Spleen (tissue), 11 donors: Measurements from ENCODE around the gene GALNT12. TPM values are rescaled to one million over a fixed set of nuclear protein-coding genes. Genes with fewer than 3 reads are reported as not detected.

ENCODE experiments used
- DNase-seq: peaks from one replicate; pipeline ENCODE4 v3.0.0-alpha.2; 2020
- H3K27ac ChIP-seq, 8 donors: fragments of 200-600 bp; sonication (generic) in 7 of 8; 1 replicate in 4 of 8; 2 replicates in 4 of 8; pipeline versions ENCODE4 v1.5.0 to v1.8.0; 2016 to 2021; ENCODE audit warnings: inconsistent platforms in 4 of 8, mild to moderate bottlenecking in 4 of 8, moderate library complexity in 1 of 8
- H3K27me3 ChIP-seq, 7 donors: fragments of 200-600 bp; sonication (generic) in 6 of 7; replicated peaks in 1 of 7; 1 replicate in 4 of 7; 2 replicates in 3 of 7; pipeline versions ENCODE4 v1.5.0 to v1.8.0; 2016 to 2021; ENCODE audit warnings: inconsistent platforms in 3 of 7, mild to moderate bottlenecking in 1 of 7
- H3K36me3 ChIP-seq, 6 donors: fragments of 200-600 bp; sonication (generic) in 5 of 6; 1 replicate in 4 of 6; 2 replicates in 2 of 6; pipeline versions ENCODE4 v1.5.0 to v1.8.0; 2016 to 2021; ENCODE audit warnings: inconsistent platforms in 2 of 6
- H3K4me1 ChIP-seq, 6 donors: fragments of 200-600 bp; sonication (generic) in 5 of 6; 1 replicate in 3 of 6; 2 replicates in 3 of 6; pipeline versions ENCODE4 v1.5.0 to v1.8.0; 2016 to 2021; ENCODE audit warnings: inconsistent platforms in 3 of 6
- H3K4me3 ChIP-seq, 8 donors: fragments of 200-600 bp; sonication (generic) in 7 of 8; 1 replicate in 4 of 8; 2 replicates in 4 of 8; pipeline versions ENCODE4 v1.5.0 to v1.8.0; 2016 to 2021; ENCODE audit warnings: inconsistent platforms in 4 of 8, mild to moderate bottlenecking in 4 of 8, moderate library complexity in 2 of 8
- H3K9me3 ChIP-seq, 8 donors: fragments of 200-600 bp; sonication (generic) in 7 of 8; 1 replicate in 4 of 8; 2 replicates in 4 of 8; pipeline versions ENCODE4 v1.5.0 to v1.8.0; 2016 to 2021; ENCODE audit warnings: inconsistent platforms in 4 of 8
- CTCF ChIP-seq, 11 experiments: fragments of 200-600 bp in 7 of 11; fragments of 450-650 bp in 4 of 11; sonication (generic) in 4 of 11; IDR thresholded peaks in 8 of 11; conservative IDR thresholded peaks in 3 of 11; 1 replicate in 7 of 11; 2 replicates in 4 of 11; pipeline versions ENCODE4 v1.4.0 to v1.8.0; 2016 to 2021; ENCODE audit warnings: antibody characterized with exemption in 11 of 11, inconsistent platforms in 4 of 11, mild to moderate bottlenecking in 1 of 11
- POLR2A ChIP-seq, 3 donors: fragments of 450-650 bp; IDR thresholded peaks; one replicate each; pipeline ENCODE4 v1.5.1; 2017; ENCODE audit warnings: antibody characterized with exemption in 3 of 3, mild to moderate bottlenecking in 1 of 3
- POLR2AphosphoS5 ChIP-seq, 3 donors: sonication (generic); formaldehyde crosslinking; IDR thresholded peaks; one replicate each; pipeline ENCODE4 v1.5.1; 2017; ENCODE audit warnings: antibody characterized with exemption in 3 of 3
- WGBS, 5 donors: extraction: QIAGEN DNeasy Blood & Tissue Kit in 3 of 5; methylation state at CpG; one replicate each; pipeline versions ENCODE4 v1.1.5 to v1.1.7; 2013 to 2018; 5-methylcytosine and 5-hydroxymethylcytosine counted together
- intact Hi-C: fragments of 100-400 bp; cut with DNase I; formaldehyde crosslinking; loops from one replicate; pipeline ENCODE4 v1.15.0; 2023; ENCODE audit warnings: low total_unique reads
- polyA plus RNA-seq, 3 donors: library from polyadenylated mRNA; stranded (reverse); fragments of 200-250 nt; gene quantifications; one replicate each; pipeline ENCODE4 v1.2.1, GENCODE V29; 2013
- total RNA-seq, 7 donors: library from RNA; depleted of rRNA in 3 of 7; stranded (reverse); fragments of >200 nt in 3 of 7; fragmentation: NEBNext Ultra II Directional in 4 of 7; extraction: Animal tissue kit (Norgen Biotek cat#: 25700) in 4 of 7; gene quantifications; one replicate each; pipeline versions ENCODE4 v1.1.0 to v1.2.1, GENCODE V29; 2016 to 2021
- donor health status: healthy with polysubstance abuse.
- donor health status: DM: no; HTN: no; CAD: no; lungs with moderate emphysema.
- donor health status: DM: no; HTN: no; CAD: no.
- donor health status: Bipolar disorder and iron deficiency.
- donor health status: healthy.
- donor health status: DM: no; HTN: no; CAD: no.
- donor health status: DM: yes; HTN: yes; CAD: no.

GALNT12 gene
- total and polyA plus RNA-seq, 10 donors = 1.2 to 3.2 (median 2.5) TPM

- Histone ChIP-seq H3K4me1 (no peaks in the 10 kb centered on the region), H3K4me3 (no peak overlapping the region), H3K36me3 (peaks cover 0 to 52% (median 28%) of the 10 kb centered on the region in 6 donors), H3K27ac (no peak overlapping the region), H3K9me3 (no peaks in the 10 kb centered on the region), H3K27me3 (no peaks in the 10 kb centered on the region)
- DNase-seq = no peak
- WGBS, 5 donors = 84 to 94% (median 88%) methylated on average over 9 of the region's 9 CpGs
- intact Hi-C loops = loop anchor here (2.0 kb wide), 1 partner anchor 458 kb away; no protein-coding TSS in a partner anchor
- TF ChIP-seq CTCF (IDR thresholded peaks at IDR 0.05 in 8 of 11, conservative IDR thresholded peaks at IDR 0.05 in 3 of 11) (peak in 5 of 11 experiments; percentile 20 to 48 (median 42)), POLR2AphosphoS5 (IDR thresholded peaks at IDR 0.05) (no peak), POLR2A (IDR thresholded peaks at IDR 0.05) (no peak)
Observed at GRCh38 chr9:98774746-98775145, 32.7 kb upstream of the GALNT12 start.

GRCh38 chr9:98775831-98776441 lies 31.5 kb upstream of the GALNT12 start:
- Histone ChIP-seq H3K4me1 (no peaks in the 10 kb centered on the region), H3K36me3 (peaks cover 0 to 40% (median 23%) of the 10 kb centered on the region in 6 donors), H3K27ac (no peak overlapping the region), H3K4me3 (no peak overlapping the region), H3K27me3 (no peaks in the 10 kb centered on the region), H3K9me3 (no peaks in the 10 kb centered on the region)
- no peak for DNase-seq
- peak; percentile 24 to 79 (median 58) for TF ChIP-seq CTCF (IDR thresholded peaks at IDR 0.05 in 8 of 11, conservative IDR thresholded peaks at IDR 0.05 in 3 of 11)
- no peak for TF ChIP-seq POLR2AphosphoS5 (IDR thresholded peaks at IDR 0.05)
- TF ChIP-seq POLR2A (IDR thresholded peaks at IDR 0.05) = no peak
- intact Hi-C loops = loop anchor here (2.0 kb wide), 1 partner anchor 459 kb away; no protein-coding TSS in a partner anchor
- WGBS, 5 donors = 37 to 45% (median 43%) methylated on average over 8 of the region's 8 CpGs

GRCh38 chr9:98777618-98778017 lies 29.9 kb upstream of the GALNT12 start:
- no peaks in the 10 kb centered on the region for H3K4me1 ChIP-seq
- intact Hi-C loops = no loop called here
- no peak overlapping the region for H3K4me3 ChIP-seq
- WGBS, 5 donors = 88 to 95% (median 93%) methylated on average over 4 of the region's 4 CpGs
- TF ChIP-seq POLR2A (IDR thresholded peaks at IDR 0.05) (no peak), POLR2AphosphoS5 (IDR thresholded peaks at IDR 0.05) (no peak), CTCF (IDR thresholded peaks at IDR 0.05 in 8 of 11, conservative IDR thresholded peaks at IDR 0.05 in 3 of 11) (no peak)
- H3K9me3 ChIP-seq = no peaks in the 10 kb centered on the region
- H3K27me3 ChIP-seq = no peaks in the 10 kb centered on the region
- H3K27ac ChIP-seq = no peak overlapping the region
- peaks cover 0 to 40% (median 10%) of the 10 kb centered on the region in 6 donors for H3K36me3 ChIP-seq
- DNase-seq = no peak

GRCh38 chr9:98778251-98778650 lies 29.2 kb upstream of the GALNT12 start:
- intact Hi-C loops = no loop called here

More at GRCh38 chr9:98778251-98778650, 29.2 kb upstream of the GALNT12 start:
- peaks cover 0 to 39% (median 5%) of the 10 kb centered on the region in 6 donors for H3K36me3 ChIP-seq
- H3K27ac ChIP-seq = no peak overlapping the region
- no peak overlapping the region for H3K4me3 ChIP-seq
- H3K4me1 ChIP-seq = no peaks in the 10 kb centered on the region
- no peaks in the 10 kb centered on the region for H3K27me3 ChIP-seq
- H3K9me3 ChIP-seq = no peaks in the 10 kb centered on the region
- no peak for TF ChIP-seq POLR2AphosphoS5 (IDR thresholded peaks at IDR 0.05)
- no peak for TF ChIP-seq CTCF (IDR thresholded peaks at IDR 0.05 in 8 of 11, conservative IDR thresholded peaks at IDR 0.05 in 3 of 11)
- TF ChIP-seq POLR2A (IDR thresholded peaks at IDR 0.05) = no peak
- WGBS, 5 donors = 93 to 99% (median 97%) methylated on average over 8 of the region's 8 CpGs
- DNase-seq = no peak
